GM15510 (cell line): ENCODE results near the gene SLC35F5.

Source experiments
- POLR2A ChIP-seq: IDR thresholded peaks from 3 replicates; pipeline ENCODE4 v1.6.1; 2011; ENCODE audit warnings: borderline replicate concordance; ENCODE audit not compliant: insufficient read length; ENCODE audit errors: extremely low read depth

Gene SLC35F5, protein sequence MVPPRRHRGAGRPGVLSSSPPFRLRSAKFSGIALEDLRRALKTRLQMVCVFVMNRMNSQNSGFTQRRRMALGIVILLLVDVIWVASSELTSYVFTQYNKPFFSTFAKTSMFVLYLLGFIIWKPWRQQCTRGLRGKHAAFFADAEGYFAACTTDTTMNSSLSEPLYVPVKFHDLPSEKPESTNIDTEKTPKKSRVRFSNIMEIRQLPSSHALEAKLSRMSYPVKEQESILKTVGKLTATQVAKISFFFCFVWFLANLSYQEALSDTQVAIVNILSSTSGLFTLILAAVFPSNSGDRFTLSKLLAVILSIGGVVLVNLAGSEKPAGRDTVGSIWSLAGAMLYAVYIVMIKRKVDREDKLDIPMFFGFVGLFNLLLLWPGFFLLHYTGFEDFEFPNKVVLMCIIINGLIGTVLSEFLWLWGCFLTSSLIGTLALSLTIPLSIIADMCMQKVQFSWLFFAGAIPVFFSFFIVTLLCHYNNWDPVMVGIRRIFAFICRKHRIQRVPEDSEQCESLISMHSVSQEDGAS

DNA sequence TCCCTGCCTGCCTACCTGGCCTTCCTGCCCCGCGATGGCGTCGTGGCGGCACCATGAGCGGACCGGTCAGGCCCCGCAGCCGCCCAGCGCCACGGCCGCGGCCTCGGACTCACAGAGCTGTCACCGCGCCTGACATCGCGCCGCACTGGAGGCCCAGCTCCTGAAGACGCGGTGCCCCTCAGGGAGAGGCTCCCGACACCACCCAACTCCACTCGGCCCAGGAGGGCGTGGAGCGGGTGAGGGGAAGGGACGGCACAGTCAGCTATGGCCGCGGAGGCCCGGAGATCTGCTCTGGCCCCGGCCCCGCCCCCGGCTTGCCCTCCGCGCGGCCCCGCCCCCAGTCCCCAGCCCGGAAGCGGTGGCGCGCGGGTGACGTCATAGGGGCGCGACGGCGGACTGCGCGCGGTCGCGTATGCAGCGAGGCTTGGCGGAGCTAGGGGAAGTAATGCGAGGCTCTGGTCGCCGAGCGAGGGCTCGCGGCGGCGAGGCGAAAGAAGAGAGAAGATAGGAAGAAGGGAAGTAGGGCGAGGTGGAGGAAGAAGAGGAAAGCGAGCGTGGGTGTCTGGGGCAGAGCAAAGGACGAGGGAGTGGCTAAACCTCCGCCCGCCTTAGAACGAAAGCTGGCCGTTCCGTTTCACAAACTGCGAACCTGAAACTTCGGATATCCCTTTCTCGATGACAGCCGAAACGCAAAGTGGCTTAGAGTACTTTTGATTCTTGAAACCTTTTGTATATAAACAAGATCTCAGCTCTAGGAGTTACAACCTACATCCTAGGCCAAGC lies at the start of gene SLC35F5:
Gene SLC35F5 (minus strand): TSS at position 288 of the 783 bp plus-strand sequence. CDS start 233 bp downstream, at position 55.
- TF ChIP-seq POLR2A = peak; percentile 84

DNA sequence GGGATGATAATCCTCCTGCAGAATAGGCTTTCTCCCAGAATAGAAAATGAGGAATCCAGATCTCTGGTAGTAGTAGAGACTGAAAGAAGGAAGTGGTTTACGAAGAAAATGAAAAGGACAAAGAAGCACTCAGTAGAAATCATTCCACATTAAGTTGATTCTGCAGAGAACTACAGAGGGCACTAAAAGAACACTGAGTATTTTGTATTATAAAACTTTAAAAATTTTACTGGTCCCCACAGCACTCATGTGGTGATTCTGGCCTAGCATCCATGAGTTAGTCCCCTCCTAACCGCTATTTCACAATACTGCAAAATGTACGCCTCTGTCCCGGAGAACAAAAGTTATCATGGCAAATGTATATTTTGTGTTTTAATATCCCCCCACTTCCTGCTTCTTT lies 42.9 kb upstream of the SLC35F5 start:
- TF ChIP-seq POLR2A = no peak

DNA sequence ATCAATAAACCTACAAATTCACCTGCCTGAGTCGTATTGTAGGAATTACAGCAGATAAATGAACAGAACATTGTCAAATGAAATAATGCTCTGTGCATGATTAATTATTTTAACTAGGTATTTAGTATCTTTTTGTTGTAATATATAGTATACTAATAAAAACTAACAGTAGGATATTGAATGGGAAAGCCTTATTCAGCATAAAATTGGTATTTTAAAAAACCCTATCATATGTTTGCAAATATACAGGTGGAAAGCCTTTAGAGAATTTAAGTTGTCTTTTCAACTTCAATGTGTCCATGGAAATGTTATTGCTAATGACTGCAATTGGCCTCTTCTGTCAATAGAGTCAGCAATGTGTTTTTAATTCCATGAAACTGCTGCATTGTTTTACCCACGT lies 40.8 kb upstream of the SLC35F5 start:
- TF ChIP-seq POLR2A = no peak

DNA sequence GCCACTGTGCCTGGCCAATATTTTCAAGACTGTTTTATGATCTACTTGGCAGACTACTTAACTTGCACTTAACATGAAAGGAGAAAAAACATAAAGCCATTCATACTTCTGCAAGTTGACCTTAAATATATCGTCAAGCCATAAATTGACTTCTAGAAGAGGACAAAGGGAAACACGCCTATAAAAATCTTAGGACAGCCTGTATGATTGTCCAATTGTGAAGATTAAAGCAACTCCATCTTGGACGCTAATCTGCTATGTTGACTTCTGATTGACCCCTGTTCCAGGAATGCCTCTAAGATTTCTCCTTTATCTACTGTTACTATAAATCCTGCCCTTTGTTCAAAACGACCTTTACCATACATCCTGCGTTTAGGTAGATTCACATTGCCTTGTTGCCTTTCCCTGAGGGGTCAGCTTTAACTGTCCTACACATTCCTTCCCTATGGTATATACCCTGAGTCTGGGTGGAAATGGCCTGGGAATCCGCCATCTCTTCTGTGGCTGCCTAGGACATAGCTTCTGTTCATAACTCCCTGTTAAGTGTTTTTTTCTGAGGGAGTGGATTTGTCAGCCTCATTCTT lies 40.2 kb upstream of the SLC35F5 start:
- TF ChIP-seq POLR2A = no peak

DNA sequence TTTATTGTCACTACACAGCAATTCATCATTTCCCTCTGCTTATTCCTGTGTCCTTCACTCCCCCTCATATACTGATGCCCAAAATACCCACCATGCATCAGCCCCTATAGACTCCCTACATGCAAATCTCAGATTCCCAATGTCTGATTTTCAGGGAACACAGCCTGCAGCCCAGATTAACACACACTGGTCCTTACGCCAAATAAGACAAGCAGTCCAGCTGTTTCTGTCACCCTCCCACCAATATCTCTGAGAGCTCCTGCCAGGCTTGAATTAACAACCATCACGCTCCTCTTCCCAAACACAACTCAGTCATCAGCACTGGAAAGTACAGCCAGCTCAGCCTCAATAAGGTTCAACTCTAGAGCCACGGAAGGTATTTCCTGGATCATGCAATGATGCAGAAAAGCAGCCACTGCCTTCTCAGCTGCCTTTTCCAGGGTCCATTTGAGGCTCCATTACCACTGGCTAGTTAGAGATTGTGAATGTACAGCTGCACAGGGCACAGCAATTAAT lies 39.0 kb upstream of the SLC35F5 start:
- TF ChIP-seq POLR2A = no peak

DNA sequence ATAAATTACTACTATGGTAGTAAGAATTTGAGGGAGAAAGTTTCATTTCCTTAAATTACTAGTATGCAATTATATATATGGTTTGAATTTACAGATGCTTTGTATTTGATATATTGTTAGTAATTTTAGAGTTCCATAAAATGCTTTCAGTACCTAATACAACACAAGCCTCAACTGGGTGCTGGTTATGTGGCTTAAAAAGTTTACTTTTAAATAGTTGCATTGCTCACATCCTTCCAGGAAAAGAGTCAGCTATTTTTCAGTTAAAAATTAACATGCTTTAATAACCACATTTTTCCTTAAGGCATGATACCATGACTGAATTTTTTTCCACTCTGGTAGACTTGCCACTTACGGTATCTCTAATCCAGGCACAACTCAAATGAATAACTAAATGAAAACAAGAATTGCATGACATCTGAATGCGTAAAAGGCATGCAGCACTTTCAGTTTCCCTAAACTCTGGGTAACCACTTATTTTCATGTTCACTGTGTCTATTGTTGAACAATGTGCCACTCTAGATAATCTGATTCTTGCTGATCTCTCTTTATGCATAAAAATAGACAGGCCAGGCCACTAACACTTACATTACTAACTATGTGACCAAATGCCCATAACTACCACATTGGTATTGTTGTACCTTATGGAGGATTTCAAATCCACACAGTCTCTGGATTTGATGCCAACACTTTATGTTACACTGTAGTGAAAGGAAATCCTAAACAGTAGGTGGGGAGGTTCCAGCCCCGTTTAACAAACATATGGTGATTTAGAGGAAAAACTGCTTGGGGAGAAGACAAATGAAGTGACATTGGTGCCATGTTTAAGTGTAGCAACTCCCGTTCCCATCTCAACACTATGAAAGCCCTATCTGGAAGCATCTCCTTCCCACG lies 35.5 kb upstream of the SLC35F5 start:
- no peak for TF ChIP-seq POLR2A

DNA sequence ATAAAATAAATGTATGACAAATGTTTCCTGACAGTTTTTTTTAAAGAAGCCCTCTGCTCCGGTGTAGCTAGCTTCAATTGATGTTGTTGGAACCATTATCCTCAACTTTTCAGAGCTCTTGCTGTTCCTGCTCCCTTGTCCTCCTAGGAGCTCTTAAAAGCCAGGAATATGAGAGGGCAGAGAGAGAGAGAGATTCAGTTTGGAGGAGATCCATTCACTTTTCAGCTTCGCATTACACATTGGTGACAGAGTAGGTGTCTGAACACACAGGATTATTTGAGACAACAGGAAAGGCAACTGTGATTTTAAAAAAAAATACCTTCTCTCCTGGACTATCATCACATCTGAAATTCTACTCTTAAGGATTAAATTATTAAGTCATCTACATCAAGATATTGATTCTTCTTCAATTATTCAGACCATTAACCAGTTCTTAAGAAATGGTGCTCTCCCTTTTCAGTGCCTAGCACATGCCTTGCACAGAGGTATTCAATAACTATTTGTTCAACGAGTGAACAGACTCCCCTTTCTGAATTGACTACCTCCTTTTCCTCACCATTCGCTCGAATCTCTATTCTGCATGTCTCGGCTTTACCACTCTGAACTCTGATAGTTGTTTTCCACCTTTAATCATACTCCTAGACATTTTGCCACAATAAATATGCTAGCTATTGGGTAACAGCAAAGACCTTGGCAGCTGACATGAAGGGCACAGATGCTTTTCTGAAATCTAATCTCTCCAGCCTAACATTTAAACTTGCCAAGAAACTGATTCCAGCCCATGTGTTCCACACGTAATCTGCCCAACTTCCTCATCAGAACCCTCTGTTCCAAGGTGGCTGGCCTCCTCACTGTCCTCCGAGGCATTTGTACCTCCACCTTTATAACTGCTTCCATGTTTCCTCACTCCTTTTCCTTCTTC lies 28.6 kb upstream of the SLC35F5 start:
- TF ChIP-seq POLR2A = no peak

DNA sequence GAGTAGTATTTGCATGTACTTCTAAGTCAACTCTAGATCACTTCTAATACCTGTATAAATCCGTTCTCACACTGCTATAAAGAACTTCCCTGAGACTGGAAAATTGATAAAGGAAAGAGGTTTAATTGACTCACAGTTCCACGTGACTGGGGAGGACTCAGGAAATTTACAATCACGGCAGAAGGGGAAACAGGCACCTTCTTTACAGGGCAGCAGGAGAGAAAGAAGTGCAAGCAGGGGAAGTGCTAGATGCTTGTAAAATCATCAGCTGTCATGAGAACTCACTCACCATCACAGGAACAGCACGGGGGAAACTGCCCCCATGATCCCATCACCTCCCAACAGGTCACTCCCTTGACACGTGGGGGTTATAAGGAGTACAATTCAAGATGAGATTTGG lies 24.0 kb upstream of the SLC35F5 start:
- no peak for TF ChIP-seq POLR2A

DNA sequence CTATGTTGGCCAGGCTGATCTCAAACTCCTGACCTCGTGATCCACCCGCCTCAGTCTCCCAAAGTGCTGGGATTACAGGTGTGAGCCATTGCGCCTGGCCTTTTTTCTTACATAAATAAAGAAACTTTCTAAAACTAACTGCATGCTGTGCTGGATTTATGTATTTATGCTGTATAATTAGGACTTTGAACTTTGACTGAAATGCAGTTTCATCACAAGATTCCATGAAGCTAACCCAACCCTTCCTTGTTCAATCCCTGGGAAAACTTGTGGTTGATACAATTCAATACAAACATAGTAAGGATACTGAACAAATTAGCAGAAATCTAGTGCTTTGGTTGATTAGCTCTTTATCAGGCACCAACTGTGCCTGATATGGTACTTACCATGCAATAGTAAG lies 20.9 kb upstream of the SLC35F5 start:
- no peak for TF ChIP-seq POLR2A

DNA sequence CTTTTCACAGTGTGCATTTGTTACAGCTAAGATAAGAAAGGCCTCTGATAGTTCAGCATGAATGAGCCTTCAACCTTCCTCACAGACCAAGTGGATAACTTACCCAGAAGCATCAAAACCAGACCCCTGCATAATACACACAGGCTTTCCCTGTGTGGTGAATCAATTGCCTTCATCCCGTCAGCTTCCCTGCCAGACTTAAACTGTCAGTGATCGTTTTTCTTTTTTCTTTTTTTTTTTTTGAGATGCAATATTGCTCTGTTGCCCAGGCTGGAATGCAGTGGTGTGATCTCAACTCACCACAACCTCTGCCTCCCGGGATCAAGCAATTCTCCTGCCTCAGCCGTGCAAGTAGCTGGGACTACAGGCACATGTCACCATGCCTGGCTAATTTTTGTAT lies 20.5 kb upstream of the SLC35F5 start:
- no peak for TF ChIP-seq POLR2A

DNA sequence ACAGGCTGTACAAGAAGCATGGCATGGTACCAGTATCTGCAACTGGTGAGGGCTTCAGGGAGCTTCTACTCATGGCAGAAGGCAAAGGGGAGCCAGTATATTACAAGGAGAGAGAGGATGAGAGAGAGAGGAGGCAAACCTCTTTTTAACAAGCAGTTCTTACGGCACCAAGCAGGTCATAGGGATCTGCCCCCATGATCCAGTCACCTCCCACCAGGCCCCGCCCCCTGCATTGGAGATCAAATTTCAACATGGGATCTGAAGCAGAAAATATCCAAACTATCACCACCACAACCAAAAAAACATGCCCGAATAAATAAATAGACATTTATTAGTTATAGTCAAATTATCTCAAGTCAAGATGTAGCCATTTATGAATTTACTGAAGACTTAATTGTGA lies 14.5 kb upstream of the SLC35F5 start:
- TF ChIP-seq POLR2A = no peak

DNA sequence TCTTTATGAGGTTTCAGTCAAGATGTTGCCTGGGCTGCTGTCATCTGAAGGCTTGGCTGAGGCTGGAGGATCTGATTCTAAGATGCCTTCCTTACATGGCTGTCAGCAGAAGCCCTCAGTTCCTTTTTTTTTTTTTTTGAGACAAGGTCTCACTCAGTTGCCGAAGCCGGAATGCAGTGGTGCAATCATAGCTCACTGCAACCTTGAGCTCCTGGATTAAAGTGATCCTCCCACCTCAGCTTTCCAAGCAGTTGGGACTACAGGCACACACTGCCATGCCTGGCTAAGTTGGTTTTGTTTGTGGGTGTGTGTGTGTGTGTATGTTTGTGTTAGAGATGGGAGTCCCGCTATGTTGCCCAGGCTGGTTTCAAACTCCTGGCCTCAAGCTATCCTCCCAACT lies 13.1 kb upstream of the SLC35F5 start:
- no peak for TF ChIP-seq POLR2A

DNA sequence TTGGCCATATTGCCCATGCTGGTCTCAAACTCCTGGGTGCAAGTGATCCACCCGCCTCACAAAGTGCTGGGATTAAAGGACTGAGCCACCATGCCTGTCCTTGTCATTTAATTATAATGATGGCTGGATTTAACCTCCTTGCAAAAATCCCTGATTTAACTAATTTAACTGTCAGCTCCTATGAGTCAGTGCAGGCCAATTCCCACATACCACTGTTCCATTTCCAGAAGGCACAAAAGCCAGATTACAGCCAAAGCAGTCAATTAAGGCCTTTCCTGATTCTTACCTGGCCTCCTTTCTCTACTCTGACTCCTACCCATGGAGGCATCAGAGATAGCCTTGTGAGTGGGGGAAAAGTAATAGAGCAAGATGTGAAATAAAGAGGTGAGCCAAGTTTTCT lies 12.3 kb upstream of the SLC35F5 start:
- TF ChIP-seq POLR2A = no peak
